Stomach (tissue), 9 donors: ENCODE results near the gene SLC26A9. TPM values are rescaled to one million over a fixed set of nuclear protein-coding genes. Genes with fewer than 3 reads are reported as not detected.

Experiments used
- DNase-seq, 2 donors: peaks; one replicate each; pipeline versions ENCODE4 v3.0.0 to v3.0.0-alpha.2; 2013 to 2019
- H3K27ac ChIP-seq, 5 donors: fragments of 200-600 bp in 4 of 5; sonication (generic) in 4 of 5; one replicate each; pipeline ENCODE4 v1.5.1; 2013 to 2019; ENCODE audit warnings: mild to moderate bottlenecking in 1 of 5, moderate library complexity in 1 of 5
- H3K27me3 ChIP-seq, 3 donors: fragments of 200-600 bp; sonication (generic); one replicate each; pipeline ENCODE4 v1.5.1; 2017 to 2019; ENCODE audit warnings: mixed run types in 1 of 3
- H3K36me3 ChIP-seq, 4 donors: fragments of 200-600 bp; sonication (generic); 1 replicate in 3 of 4; 2 replicates in 1 of 4; pipeline ENCODE4 v1.5.1; 2016 to 2019
- H3K4me1 ChIP-seq, 4 donors: fragments of 200-600 bp; sonication (generic); one replicate each; pipeline ENCODE4 v1.5.1; 2016 to 2019
- H3K4me3 ChIP-seq, 4 donors: fragments of 200-600 bp; sonication (generic) in 3 of 4; one replicate each; pipeline ENCODE4 v1.5.1; 2016 to 2019; ENCODE audit warnings: mild to moderate bottlenecking in 1 of 4
- H3K9me3 ChIP-seq, 4 donors: fragments of 200-600 bp; sonication (generic); one replicate each; pipeline ENCODE4 v1.5.1; 2016 to 2019
- CTCF ChIP-seq, 7 experiments: fragments of 450-650 bp in 4 of 7; fragments of 200-600 bp in 3 of 7; sonication (generic) in 3 of 7; IDR thresholded peaks; one replicate each; pipeline ENCODE4 v1.5.1; 2016 to 2019; ENCODE audit warnings: antibody characterized with exemption in 7 of 7, control low read depth in 2 of 7, mild to moderate bottlenecking in 1 of 7
- EP300 ChIP-seq: sonication (generic); formaldehyde crosslinking; IDR thresholded peaks from one replicate; pipeline ENCODE4 v1.6.1; 2017; ENCODE audit warnings: antibody characterized with exemption
- POLR2A ChIP-seq, 4 donors: fragments of 450-650 bp; IDR thresholded peaks; one replicate each; pipeline ENCODE4 v1.6.1; 2016; ENCODE audit warnings: antibody characterized with exemption in 4 of 4, control low read depth in 2 of 4, mild to moderate bottlenecking in 1 of 4, moderate library complexity in 1 of 4
- POLR2AphosphoS5 ChIP-seq, 3 donors: sonication (generic); formaldehyde crosslinking; IDR thresholded peaks; one replicate each; pipeline ENCODE4 v1.6.1; 2016; ENCODE audit warnings: antibody characterized with exemption in 3 of 3
- WGBS, 5 donors: extraction: QIAGEN DNeasy Blood & Tissue Kit in 3 of 5; methylation state at CpG; one replicate each; pipeline versions ENCODE4 v1.1.5 to v1.1.7; 2013 to 2018; 5-methylcytosine and 5-hydroxymethylcytosine counted together
- intact Hi-C: fragments of 100-400 bp; cut with DNase I; formaldehyde crosslinking; loops from one replicate; pipeline ENCODE4 v1.15.1; 2023; ENCODE audit warnings: low total_unique reads
- polyA plus RNA-seq, 3 donors: library from polyadenylated mRNA; stranded (reverse); fragments of 200-250 nt; gene quantifications; one replicate each; pipeline ENCODE4 v1.2.3, GENCODE V29; 2013
- total RNA-seq, 5 donors: library from RNA; depleted of rRNA; stranded (reverse); fragments of >200 nt; gene quantifications; one replicate each; pipeline versions ENCODE4 v1.1.0 to v1.2.3, GENCODE V29; 2014 to 2016
- donor health status: healthy with polysubstance abuse.
- donor health status: Bipolar disorder and iron deficiency.
- donor health status: healthy.

The SLC26A9 gene
- total and polyA plus RNA-seq, 8 donors = 7.9 to 63.0 (median 30.0) TPM; not detected in 1

- H3K27ac ChIP-seq = no peak overlapping the region
- DNase-seq = no peak
- WGBS, 5 donors = 79 to 84% (median 83%) methylated on average over 5 to 8 of the region's 8 CpGs
Observed at GRCh38 chr1:205935869-205936268, 7.4 kb downstream of the SLC26A9 start.

GRCh38 chr1:205934788-205935187 lies 8.5 kb downstream of the SLC26A9 start:
- peak overlapping the region in 3 of 5 donors; percentile 28 to 84 (median 62) for H3K27ac ChIP-seq
- intact Hi-C loops = no loop called here
- H3K36me3 ChIP-seq = no peaks in the 10 kb centered on the region
- peaks cover 0 to 38% (median 10%) of the 10 kb centered on the region in 4 donors for H3K4me1 ChIP-seq
- no peak overlapping the region for H3K4me3 ChIP-seq
- DNase-seq = peak; percentile 38 to 69
- no peaks in the 10 kb centered on the region for H3K9me3 ChIP-seq
- H3K27me3 ChIP-seq = peaks cover 0 to 24% (median 0%) of the 10 kb centered on the region in 3 donors
- TF ChIP-seq EP300 = no peak
- no peak for TF ChIP-seq POLR2AphosphoS5 (IDR thresholded peaks at IDR 0.05)
- no peak for TF ChIP-seq CTCF (IDR thresholded peaks at IDR 0.05)
- TF ChIP-seq POLR2A (IDR thresholded peaks at IDR 0.05) = no peak
- WGBS, 5 donors = 60 to 82% (median 72%) methylated on average over 7 of the region's 7 CpGs

More at GRCh38 chr1:205935869-205936268, 7.4 kb downstream of the SLC26A9 start:
- intact Hi-C loops = no loop called here
- Histone ChIP-seq H3K9me3 (no peaks in the 10 kb centered on the region), H3K4me3 (no peak overlapping the region), H3K4me1 (peaks cover 0 to 46% (median 14%) of the 10 kb centered on the region in 4 donors), H3K27me3 (peaks cover 0 to 24% (median 0%) of the 10 kb centered on the region in 3 donors), H3K36me3 (no peaks in the 10 kb centered on the region)
- no peak for TF ChIP-seq CTCF (IDR thresholded peaks at IDR 0.05)
- no peak for TF ChIP-seq EP300
- no peak for TF ChIP-seq POLR2A (IDR thresholded peaks at IDR 0.05)
- TF ChIP-seq POLR2AphosphoS5 (IDR thresholded peaks at IDR 0.05) = no peak

GRCh38 chr1:205933671-205934618 lies 9.3 kb downstream of the SLC26A9 start:
- WGBS, 5 donors = 43 to 53% (median 49%) methylated on average over 7 of the region's 7 CpGs
- Histone ChIP-seq H3K27me3 (peaks cover 0 to 18% (median 0%) of the 10 kb centered on the region in 3 donors), H3K4me3 (no peak overlapping the region), H3K27ac (peak overlapping the region in 4 of 5 donors; percentile 14 to 84 (median 40)), H3K4me1 (peaks cover 0 to 33% (median 8%) of the 10 kb centered on the region in 4 donors), H3K36me3 (no peaks in the 10 kb centered on the region), H3K9me3 (no peaks in the 10 kb centered on the region)
- peak in 1 of 2 donors; percentile 90 for DNase-seq
- TF ChIP-seq EP300 (no peak), CTCF (IDR thresholded peaks at IDR 0.05) (no peak), POLR2A (IDR thresholded peaks at IDR 0.05) (no peak), POLR2AphosphoS5 (IDR thresholded peaks at IDR 0.05) (no peak)
- intact Hi-C loops = no loop called here

- H3K27ac ChIP-seq = peak overlapping the region in 2 of 5 donors; percentile 62 to 84
- H3K4me3 ChIP-seq = no peak overlapping the region
- TF ChIP-seq CTCF (IDR thresholded peaks at IDR 0.05) (no peak), POLR2A (IDR thresholded peaks at IDR 0.05) (no peak), POLR2AphosphoS5 (IDR thresholded peaks at IDR 0.05) (no peak), EP300 (no peak)
- H3K27me3 ChIP-seq = peaks cover 0 to 18% (median 0%) of the 10 kb centered on the region in 3 donors
- intact Hi-C loops = no loop called here
- H3K4me1 ChIP-seq = peaks cover 0 to 33% (median 8%) of the 10 kb centered on the region in 4 donors
- whole genome bisulfite sequencing, 5 donors = 74 to 89% (median 80%) methylated on average over 6 of the region's 6 CpGs
- no peaks in the 10 kb centered on the region for H3K9me3 ChIP-seq
- no peaks in the 10 kb centered on the region for H3K36me3 ChIP-seq
- DNase-seq = no peak
Observed at GRCh38 chr1:205932776-205933175, 10.5 kb downstream of the SLC26A9 start.
